ENCODE data around the gene BET1.
"Not testable (repeated sequence)": the region's sequence is repeated elsewhere in the genome, so short reads cannot be mapped to it uniquely, and the experiment has no call there.

BET1 gene

DNA sequence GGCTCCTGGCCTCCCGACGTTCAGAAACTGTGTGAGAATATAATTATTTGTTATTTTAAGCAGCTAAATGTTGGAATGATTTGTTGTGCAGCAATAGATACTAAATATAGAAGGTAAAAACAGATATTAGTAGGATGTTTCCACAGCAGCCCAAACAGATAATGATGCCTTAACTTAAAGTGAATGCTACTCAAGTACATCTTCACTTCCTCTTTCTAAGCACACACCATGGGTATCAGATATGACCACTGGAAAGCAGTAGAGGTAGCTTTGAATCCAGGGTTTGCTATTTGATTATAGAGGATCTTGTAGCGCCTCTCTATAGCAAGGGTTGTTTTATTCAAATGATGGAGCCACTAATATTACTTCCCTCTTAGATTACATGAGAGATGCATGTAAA is 38.2 kb upstream of the BET1 start:
- H3K27me3 ChIP-seq (ENCODE audit: control insufficient read depth in 1 of 2, insufficient read depth in 2 of 2, low read length in 2 of 2), result peaks cover 0 to 5% of the 10 kb centered on the region in 2 donors
- H3K4me3 ChIP-seq (ENCODE audit: low read length in 2 of 2), result no peak overlapping the region
- H3K27ac ChIP-seq (ENCODE audit: low read length), result no peak overlapping the region
- no peaks in the 10 kb centered on the region for H3K9me3 ChIP-seq (ENCODE audit: control insufficient read depth in 2 of 2, low read length in 2 of 2)
- H3K36me3 ChIP-seq (ENCODE audit: control insufficient read depth in 2 of 2, insufficient read depth in 2 of 2, low read length in 2 of 2), result no peaks in the 10 kb centered on the region
- no peaks in the 10 kb centered on the region for H3K4me1 ChIP-seq (ENCODE audit: control insufficient read depth, insufficient read depth, low read length)
- H3K9ac ChIP-seq (ENCODE audit: low read length in 2 of 2), result no peak overlapping the region

- Histone ChIP-seq H3K4me1 (ENCODE audit: control insufficient read depth, insufficient read depth, low read length) (no peaks in the 10 kb centered on the region), H3K9ac (ENCODE audit: low read length in 2 of 2) (no peak overlapping the region)
Measured at GRCh38 chr7:94041529-94041928, 37.4 kb upstream of the BET1 start.

GRCh38 chr7:94040254-94040653 is 36.1 kb upstream of the BET1 start:
- H3K36me3 ChIP-seq (ENCODE audit: control insufficient read depth in 2 of 2, insufficient read depth in 2 of 2, low read length in 2 of 2), result no peaks in the 10 kb centered on the region
- peaks cover 0 to 5% of the 10 kb centered on the region in 2 donors for H3K27me3 ChIP-seq (ENCODE audit: control insufficient read depth in 1 of 2, insufficient read depth in 2 of 2, low read length in 2 of 2)
- no peak overlapping the region for H3K9ac ChIP-seq (ENCODE audit: low read length in 2 of 2)
- no peak overlapping the region for H3K27ac ChIP-seq (ENCODE audit: low read length)
- H3K4me3 ChIP-seq (ENCODE audit: low read length in 2 of 2), result no peak overlapping the region
- no peaks in the 10 kb centered on the region for H3K4me1 ChIP-seq (ENCODE audit: control insufficient read depth, insufficient read depth, low read length)
- H3K9me3 ChIP-seq (ENCODE audit: control insufficient read depth in 2 of 2, low read length in 2 of 2), result no peaks in the 10 kb centered on the region

More at GRCh38 chr7:94041529-94041928, 37.4 kb upstream of the BET1 start:
- Histone ChIP-seq H3K27ac (ENCODE audit: low read length) (no peak overlapping the region), H3K9me3 (ENCODE audit: control insufficient read depth in 2 of 2, low read length in 2 of 2) (no peaks in the 10 kb centered on the region), H3K36me3 (ENCODE audit: control insufficient read depth in 2 of 2, insufficient read depth in 2 of 2, low read length in 2 of 2) (no peaks in the 10 kb centered on the region), H3K27me3 (ENCODE audit: control insufficient read depth in 1 of 2, insufficient read depth in 2 of 2, low read length in 2 of 2) (peaks cover 0 to 5% of the 10 kb centered on the region in 2 donors), H3K4me3 (ENCODE audit: low read length in 2 of 2) (no peak overlapping the region)

GRCh38 chr7:94039368-94040035 is 35.3 kb upstream of the BET1 start:
- Histone ChIP-seq H3K27ac (ENCODE audit: low read length) (no peak overlapping the region), H3K4me1 (ENCODE audit: control insufficient read depth, insufficient read depth, low read length) (no peaks in the 10 kb centered on the region), H3K9ac (ENCODE audit: low read length in 2 of 2) (no peak overlapping the region), H3K4me3 (ENCODE audit: low read length in 2 of 2) (no peak overlapping the region), H3K27me3 (ENCODE audit: control insufficient read depth in 1 of 2, insufficient read depth in 2 of 2, low read length in 2 of 2) (peaks cover 0 to 5% of the 10 kb centered on the region in 2 donors), H3K36me3 (ENCODE audit: control insufficient read depth in 2 of 2, insufficient read depth in 2 of 2, low read length in 2 of 2) (no peaks in the 10 kb centered on the region), H3K9me3 (ENCODE audit: control insufficient read depth in 2 of 2, low read length in 2 of 2) (no peaks in the 10 kb centered on the region)

DNA sequence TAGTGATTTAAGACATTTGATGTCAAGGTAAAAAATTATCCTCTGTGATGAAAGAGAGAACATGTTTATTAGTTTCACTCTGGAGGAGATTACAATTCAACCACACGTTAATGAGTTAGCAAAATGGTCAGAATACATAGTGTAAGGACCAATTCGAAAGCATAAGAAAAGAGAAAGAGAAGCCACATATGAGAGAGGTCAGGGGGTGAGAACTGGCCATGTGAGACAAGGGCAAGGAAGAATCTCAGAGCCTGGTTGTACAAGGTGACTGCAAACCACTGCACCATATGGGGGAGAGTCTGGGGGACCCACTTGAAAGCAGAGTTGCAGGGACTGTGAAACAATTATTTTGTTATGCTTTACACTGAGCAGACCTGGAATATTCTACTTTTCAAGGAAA is 27.7 kb upstream of the BET1 start:
- H3K27me3 ChIP-seq (ENCODE audit: control insufficient read depth in 1 of 2, insufficient read depth in 2 of 2, low read length in 2 of 2), result no peaks in the 10 kb centered on the region
- H3K36me3 ChIP-seq (ENCODE audit: control insufficient read depth in 2 of 2, insufficient read depth in 2 of 2, low read length in 2 of 2), result no peaks in the 10 kb centered on the region

GRCh38 chr7:94030634-94031033 is 26.5 kb upstream of the BET1 start:
- H3K27me3 ChIP-seq (ENCODE audit: control insufficient read depth in 1 of 2, insufficient read depth in 2 of 2, low read length in 2 of 2), result no peaks in the 10 kb centered on the region
- H3K4me3 ChIP-seq (ENCODE audit: low read length in 2 of 2), result no peak overlapping the region
- no peak overlapping the region for H3K27ac ChIP-seq (ENCODE audit: low read length)
- H3K36me3 ChIP-seq (ENCODE audit: control insufficient read depth in 2 of 2, insufficient read depth in 2 of 2, low read length in 2 of 2), result no peaks in the 10 kb centered on the region
- no peaks in the 10 kb centered on the region for H3K9me3 ChIP-seq (ENCODE audit: control insufficient read depth in 2 of 2, low read length in 2 of 2)
- H3K4me1 ChIP-seq (ENCODE audit: control insufficient read depth, insufficient read depth, low read length), result no peaks in the 10 kb centered on the region
- no peak overlapping the region for H3K9ac ChIP-seq (ENCODE audit: low read length in 2 of 2)

More for the DNA sequence above, 27.7 kb upstream of the BET1 start:
- H3K9me3 ChIP-seq (ENCODE audit: control insufficient read depth in 2 of 2, low read length in 2 of 2), result no peaks in the 10 kb centered on the region
- no peaks in the 10 kb centered on the region for H3K4me1 ChIP-seq (ENCODE audit: control insufficient read depth, insufficient read depth, low read length)
- no peak overlapping the region for H3K27ac ChIP-seq (ENCODE audit: low read length)
- H3K4me3 ChIP-seq (ENCODE audit: low read length in 2 of 2), result no peak overlapping the region
- no peak overlapping the region for H3K9ac ChIP-seq (ENCODE audit: low read length in 2 of 2)

- H3K4me1 ChIP-seq (ENCODE audit: control insufficient read depth, insufficient read depth, low read length), result no peaks in the 10 kb centered on the region
- no peak overlapping the region for H3K9ac ChIP-seq (ENCODE audit: low read length in 2 of 2)
- H3K27ac ChIP-seq (ENCODE audit: low read length), result no peak overlapping the region
- no peaks in the 10 kb centered on the region for H3K9me3 ChIP-seq (ENCODE audit: control insufficient read depth in 2 of 2, low read length in 2 of 2)
- no peak overlapping the region for H3K4me3 ChIP-seq (ENCODE audit: low read length in 2 of 2)
- H3K36me3 ChIP-seq (ENCODE audit: control insufficient read depth in 2 of 2, insufficient read depth in 2 of 2, low read length in 2 of 2), result no peaks in the 10 kb centered on the region
- no peaks in the 10 kb centered on the region for H3K27me3 ChIP-seq (ENCODE audit: control insufficient read depth in 1 of 2, insufficient read depth in 2 of 2, low read length in 2 of 2)
Measured at GRCh38 chr7:94029976-94030375, 25.8 kb upstream of the BET1 start.

DNA sequence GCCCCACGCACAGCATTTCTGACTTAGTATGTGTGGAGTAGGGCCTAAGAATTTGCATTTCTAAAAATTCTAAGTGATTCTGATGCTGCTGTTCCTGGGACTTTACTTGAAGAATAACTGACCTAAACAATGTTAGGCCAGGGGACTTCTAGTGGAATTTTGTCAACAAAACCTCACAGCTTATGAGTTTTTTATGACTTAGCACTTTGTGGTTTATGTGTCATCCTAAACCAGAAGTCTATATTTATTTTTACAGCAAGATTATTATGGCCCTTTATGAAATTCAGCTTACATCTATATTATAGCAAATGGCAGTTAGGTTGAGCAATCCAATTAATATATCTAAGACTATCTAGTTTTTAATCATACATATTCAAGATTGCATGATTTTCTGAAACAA is 24.6 kb upstream of the BET1 start:
- Histone ChIP-seq H3K9ac (ENCODE audit: low read length in 2 of 2) (no peak overlapping the region), H3K36me3 (ENCODE audit: control insufficient read depth in 2 of 2, insufficient read depth in 2 of 2, low read length in 2 of 2) (no peaks in the 10 kb centered on the region), H3K4me1 (ENCODE audit: control insufficient read depth, insufficient read depth, low read length) (no peaks in the 10 kb centered on the region), H3K4me3 (ENCODE audit: low read length in 2 of 2) (no peak overlapping the region), H3K9me3 (ENCODE audit: control insufficient read depth in 2 of 2, low read length in 2 of 2) (no peaks in the 10 kb centered on the region), H3K27ac (ENCODE audit: low read length) (no peak overlapping the region), H3K27me3 (ENCODE audit: control insufficient read depth in 1 of 2, insufficient read depth in 2 of 2, low read length in 2 of 2) (no peaks in the 10 kb centered on the region)

- H3K9ac ChIP-seq (ENCODE audit: low read length in 2 of 2); H3K4me3 ChIP-seq (ENCODE audit: low read length in 2 of 2); H3K27me3 ChIP-seq (ENCODE audit: control insufficient read depth in 1 of 2, insufficient read depth in 2 of 2, low read length in 2 of 2); H3K27ac ChIP-seq (ENCODE audit: low read length); H3K36me3 ChIP-seq (ENCODE audit: control insufficient read depth in 2 of 2, insufficient read depth in 2 of 2, low read length in 2 of 2); H3K4me1 ChIP-seq (ENCODE audit: control insufficient read depth, insufficient read depth, low read length); H3K9me3 ChIP-seq (ENCODE audit: control insufficient read depth in 2 of 2, low read length in 2 of 2): not testable (repeated sequence)
Measured at GRCh38 chr7:94026619-94027018, 22.5 kb upstream of the BET1 start.

GRCh38 chr7:94022550-94022949 is 18.4 kb upstream of the BET1 start:
- no peak overlapping the region for H3K9ac ChIP-seq (ENCODE audit: low read length in 2 of 2)
- no peaks in the 10 kb centered on the region for H3K9me3 ChIP-seq (ENCODE audit: control insufficient read depth in 2 of 2, low read length in 2 of 2)
- H3K4me3 ChIP-seq (ENCODE audit: low read length in 2 of 2), result no peak overlapping the region
- H3K36me3 ChIP-seq (ENCODE audit: control insufficient read depth in 2 of 2, insufficient read depth in 2 of 2, low read length in 2 of 2), result no peaks in the 10 kb centered on the region
- no peak overlapping the region for H3K27ac ChIP-seq (ENCODE audit: low read length)
- H3K27me3 ChIP-seq (ENCODE audit: control insufficient read depth in 1 of 2, insufficient read depth in 2 of 2, low read length in 2 of 2), result no peaks in the 10 kb centered on the region
- H3K4me1 ChIP-seq (ENCODE audit: control insufficient read depth, insufficient read depth, low read length), result no peaks in the 10 kb centered on the region

DNA sequence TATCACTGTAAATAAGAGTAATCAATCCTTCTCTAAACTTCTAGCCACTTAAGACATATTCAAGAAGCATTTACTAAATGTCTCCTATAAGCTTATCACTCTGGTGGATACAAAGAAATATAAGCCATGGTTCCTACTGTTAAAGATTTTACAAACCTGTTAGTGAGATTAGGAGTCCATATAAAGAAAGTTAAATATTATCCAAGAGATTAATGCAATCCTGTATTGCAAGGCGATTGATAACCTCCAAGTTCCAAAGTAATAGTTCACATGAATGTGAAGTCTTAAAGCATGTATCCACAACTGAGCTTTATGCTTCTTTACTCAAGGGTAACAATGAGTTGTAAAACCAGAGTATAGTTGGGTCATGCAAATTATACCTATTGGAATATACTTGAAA is 12.6 kb upstream of the BET1 start:
- Histone ChIP-seq H3K27me3 (ENCODE audit: control insufficient read depth in 1 of 2, insufficient read depth in 2 of 2, low read length in 2 of 2) (no peaks in the 10 kb centered on the region), H3K27ac (ENCODE audit: low read length) (no peak overlapping the region), H3K36me3 (ENCODE audit: control insufficient read depth in 2 of 2, insufficient read depth in 2 of 2, low read length in 2 of 2) (no peaks in the 10 kb centered on the region), H3K4me3 (ENCODE audit: low read length in 2 of 2) (no peak overlapping the region), H3K9me3 (ENCODE audit: control insufficient read depth in 2 of 2, low read length in 2 of 2) (no peaks in the 10 kb centered on the region), H3K4me1 (ENCODE audit: control insufficient read depth, insufficient read depth, low read length) (no peaks in the 10 kb centered on the region), H3K9ac (ENCODE audit: low read length in 2 of 2) (no peak overlapping the region)
